Measurements from ENCODE around the gene FOXB1.

The FOXB1 gene

GRCh38 chr15:60001610-60002527, 2.2 kb upstream of the FOXB1 start:
- H3K4me1 ChIP-seq (ENCODE audit: insufficient read depth, low read length), result peaks cover 65% of the 10 kb centered on the region
- H3K36me3 ChIP-seq (ENCODE audit: insufficient read depth, low read length), result no peaks in the 10 kb centered on the region
- no peaks in the 10 kb centered on the region for H3K27me3 ChIP-seq (ENCODE audit: insufficient read depth, low read length)
- H3K4me3 ChIP-seq (ENCODE audit: low read length), result peak overlapping the region; percentile 59
- H2AFZ ChIP-seq (ENCODE audit: low read depth, low read length), result no peak overlapping the region
- no peaks in the 10 kb centered on the region for H3K9me3 ChIP-seq (ENCODE audit: low read length)

GRCh38 chr15:60002528-60003218, 1.4 kb upstream of the FOXB1 start:
- peaks cover 65% of the 10 kb centered on the region for H3K4me1 ChIP-seq (ENCODE audit: insufficient read depth, low read length)
- no peaks in the 10 kb centered on the region for H3K27me3 ChIP-seq (ENCODE audit: insufficient read depth, low read length)
- H2AFZ ChIP-seq (ENCODE audit: low read depth, low read length), result no peak overlapping the region
- H3K9me3 ChIP-seq (ENCODE audit: low read length), result no peaks in the 10 kb centered on the region
- H3K4me3 ChIP-seq (ENCODE audit: low read length), result peak overlapping the region; percentile 59
- no peaks in the 10 kb centered on the region for H3K36me3 ChIP-seq (ENCODE audit: insufficient read depth, low read length)

GRCh38 chr15:60003243-60004008, 685 bp upstream of the FOXB1 start:
- Histone ChIP-seq H3K36me3 (ENCODE audit: insufficient read depth, low read length) (no peaks in the 10 kb centered on the region), H3K9me3 (ENCODE audit: low read length) (no peaks in the 10 kb centered on the region), H3K27me3 (ENCODE audit: insufficient read depth, low read length) (no peaks in the 10 kb centered on the region), H2AFZ (ENCODE audit: low read depth, low read length) (peak overlapping the region; percentile 1), H3K4me1 (ENCODE audit: insufficient read depth, low read length) (peaks cover 66% of the 10 kb centered on the region), H3K4me3 (ENCODE audit: low read length) (peak overlapping the region; percentile 59)

GRCh38 chr15:60004846-60005351, 788 bp downstream of the FOXB1 start:
- peak overlapping the region; percentile 12 for H2AFZ ChIP-seq (ENCODE audit: low read depth, low read length)
- peak overlapping the region; percentile 59 for H3K4me3 ChIP-seq (ENCODE audit: low read length)
- no peaks in the 10 kb centered on the region for H3K27me3 ChIP-seq (ENCODE audit: insufficient read depth, low read length)
- peaks cover 66% of the 10 kb centered on the region for H3K4me1 ChIP-seq (ENCODE audit: insufficient read depth, low read length)
- H3K9me3 ChIP-seq (ENCODE audit: low read length), result no peaks in the 10 kb centered on the region
- no peaks in the 10 kb centered on the region for H3K36me3 ChIP-seq (ENCODE audit: insufficient read depth, low read length)

- H2AFZ ChIP-seq (ENCODE audit: low read depth, low read length), result peak overlapping the region; percentile 12
- H3K36me3 ChIP-seq (ENCODE audit: insufficient read depth, low read length), result no peaks in the 10 kb centered on the region
- H3K9me3 ChIP-seq (ENCODE audit: low read length), result no peaks in the 10 kb centered on the region
- peak overlapping the region; percentile 59 for H3K4me3 ChIP-seq (ENCODE audit: low read length)
- H3K4me1 ChIP-seq (ENCODE audit: insufficient read depth, low read length), result peaks cover 66% of the 10 kb centered on the region
- no peaks in the 10 kb centered on the region for H3K27me3 ChIP-seq (ENCODE audit: insufficient read depth, low read length)
Measured at GRCh38 chr15:60005352-60006202, 1.5 kb downstream of the FOXB1 start.

- no peaks in the 10 kb centered on the region for H3K36me3 ChIP-seq (ENCODE audit: insufficient read depth, low read length)
- H2AFZ ChIP-seq (ENCODE audit: low read depth, low read length), result peak overlapping the region; percentile 12
- H3K9me3 ChIP-seq (ENCODE audit: low read length), result no peaks in the 10 kb centered on the region
- no peaks in the 10 kb centered on the region for H3K27me3 ChIP-seq (ENCODE audit: insufficient read depth, low read length)
- H3K4me3 ChIP-seq (ENCODE audit: low read length), result peak overlapping the region; percentile 59
- H3K4me1 ChIP-seq (ENCODE audit: insufficient read depth, low read length), result peaks cover 66% of the 10 kb centered on the region
Measured at GRCh38 chr15:60006203-60006862, 2.2 kb downstream of the FOXB1 start.

GRCh38 chr15:60006873-60007272, 2.8 kb downstream of the FOXB1 start:
- Histone ChIP-seq H3K9me3 (ENCODE audit: low read length) (no peaks in the 10 kb centered on the region), H3K27me3 (ENCODE audit: insufficient read depth, low read length) (no peaks in the 10 kb centered on the region), H3K36me3 (ENCODE audit: insufficient read depth, low read length) (no peaks in the 10 kb centered on the region), H3K4me3 (ENCODE audit: low read length) (peak overlapping the region; percentile 59), H2AFZ (ENCODE audit: low read depth, low read length) (no peak overlapping the region), H3K4me1 (ENCODE audit: insufficient read depth, low read length) (peaks cover 66% of the 10 kb centered on the region)

- Histone ChIP-seq H2AFZ (ENCODE audit: low read depth, low read length) (no peak overlapping the region), H3K27me3 (ENCODE audit: insufficient read depth, low read length) (no peaks in the 10 kb centered on the region), H3K4me3 (ENCODE audit: low read length) (peak overlapping the region; percentile 19), H3K36me3 (ENCODE audit: insufficient read depth, low read length) (no peaks in the 10 kb centered on the region), H3K4me1 (ENCODE audit: insufficient read depth, low read length) (peaks cover 64% of the 10 kb centered on the region), H3K9me3 (ENCODE audit: low read length) (no peaks in the 10 kb centered on the region)
Measured at GRCh38 chr15:60009124-60009960, 5.2 kb downstream of the FOXB1 start.

- Histone ChIP-seq H3K4me3 (ENCODE audit: low read length) (peak overlapping the region; percentile 6), H2AFZ (ENCODE audit: low read depth, low read length) (no peak overlapping the region), H3K9me3 (ENCODE audit: low read length) (no peaks in the 10 kb centered on the region), H3K27me3 (ENCODE audit: insufficient read depth, low read length) (no peaks in the 10 kb centered on the region), H3K36me3 (ENCODE audit: insufficient read depth, low read length) (no peaks in the 10 kb centered on the region), H3K4me1 (ENCODE audit: insufficient read depth, low read length) (peaks cover 64% of the 10 kb centered on the region)
Measured at GRCh38 chr15:60009980-60010732, 6.0 kb downstream of the FOXB1 start.

GRCh38 chr15:60010858-60011257, 6.7 kb downstream of the FOXB1 start:
- Histone ChIP-seq H2AFZ (ENCODE audit: low read depth, low read length) (no peak overlapping the region), H3K4me1 (ENCODE audit: insufficient read depth, low read length) (peaks cover 64% of the 10 kb centered on the region), H3K36me3 (ENCODE audit: insufficient read depth, low read length) (no peaks in the 10 kb centered on the region), H3K27me3 (ENCODE audit: insufficient read depth, low read length) (no peaks in the 10 kb centered on the region), H3K4me3 (ENCODE audit: low read length) (peak overlapping the region; percentile 21), H3K9me3 (ENCODE audit: low read length) (no peaks in the 10 kb centered on the region)

GRCh38 chr15:60012695-60013094, 8.6 kb downstream of the FOXB1 start:
- peaks cover 51% of the 10 kb centered on the region for H3K4me1 ChIP-seq (ENCODE audit: insufficient read depth, low read length)
- H3K27me3 ChIP-seq (ENCODE audit: insufficient read depth, low read length), result no peaks in the 10 kb centered on the region
- no peaks in the 10 kb centered on the region for H3K36me3 ChIP-seq (ENCODE audit: insufficient read depth, low read length)
- H3K4me3 ChIP-seq (ENCODE audit: low read length), result no peak overlapping the region
- H3K9me3 ChIP-seq (ENCODE audit: low read length), result peaks cover 6% of the 10 kb centered on the region
- H2AFZ ChIP-seq (ENCODE audit: low read depth, low read length), result no peak overlapping the region
